Thyroid gland (tissue), 4 donors: ENCODE results near the gene EID2. TPM values are rescaled to one million over a fixed set of nuclear protein-coding genes. Genes with fewer than 3 reads are reported as not detected.

Experiments used
- DNase-seq, 2 donors: peaks; one replicate each; pipeline ENCODE4 v3.0.0-alpha.2; 2019
- H3K27ac ChIP-seq, 3 donors: fragments of 200-600 bp; sonication (generic); 1 replicate in 2 of 3; 2 replicates in 1 of 3; pipeline ENCODE4 v1.5.1; 2016 to 2019; ENCODE audit warnings: mild to moderate bottlenecking in 1 of 3, moderate library complexity in 1 of 3
- H3K27me3 ChIP-seq: fragments of 200-600 bp; sonication (generic); one replicate; pipeline ENCODE4 v1.5.1; 2019
- H3K36me3 ChIP-seq, 2 donors: fragments of 200-600 bp; sonication (generic); one replicate each; pipeline ENCODE4 v1.5.1; 2016 to 2019
- H3K4me1 ChIP-seq, 2 donors: fragments of 200-600 bp; sonication (generic); one replicate each; pipeline ENCODE4 v1.5.1; 2017 to 2019
- H3K4me3 ChIP-seq, 3 donors: fragments of 200-600 bp; sonication (generic); replicated peaks in 1 of 3; 1 replicate in 2 of 3; 2 replicates in 1 of 3; pipeline ENCODE4 v1.5.1; 2016; ENCODE audit warnings: mild to moderate bottlenecking in 1 of 3
- H3K9me3 ChIP-seq: fragments of 200-600 bp; sonication (generic); one replicate; pipeline ENCODE4 v1.5.1; 2017
- POLR2A ChIP-seq, 2 donors: fragments of 450-650 bp; IDR thresholded peaks; one replicate each; pipeline ENCODE4 v1.6.1; 2017; ENCODE audit warnings: antibody characterized with exemption in 2 of 2, mild to moderate bottlenecking in 2 of 2, moderate library complexity in 1 of 2
- WGBS, 2 donors: methylation state at CpG; one replicate each; pipeline ENCODE4 v1.1.5; 2017; 5-methylcytosine and 5-hydroxymethylcytosine counted together
- intact Hi-C: fragments of 100-400 bp; cut with DNase I; formaldehyde crosslinking; loops from one replicate; pipeline ENCODE4 v1.15.1; 2023
- total RNA-seq, 4 donors: library from RNA; depleted of rRNA; stranded (reverse); fragments of >200 nt; gene quantifications; one replicate each; pipeline ENCODE4 v1.2.3, GENCODE V29; 2016
- TF ChIP-seq, protein P1 (sequence below), 6 experiments: fragments of 200-600 bp in 3 of 6; fragments of 450-650 bp in 3 of 6; sonication (generic) in 3 of 6; IDR thresholded peaks; one replicate each; pipeline ENCODE4 v1.5.1; 2016 to 2019; ENCODE audit warnings: antibody characterized with exemption in 6 of 6, mild to moderate bottlenecking in 2 of 6, inconsistent platforms in 1 of 6, moderate library complexity in 1 of 6

EID2 gene
- total RNA-seq, 4 donors from 2014 or later, result 15.3 to 24.4 (median 19.8) TPM

DNA sequence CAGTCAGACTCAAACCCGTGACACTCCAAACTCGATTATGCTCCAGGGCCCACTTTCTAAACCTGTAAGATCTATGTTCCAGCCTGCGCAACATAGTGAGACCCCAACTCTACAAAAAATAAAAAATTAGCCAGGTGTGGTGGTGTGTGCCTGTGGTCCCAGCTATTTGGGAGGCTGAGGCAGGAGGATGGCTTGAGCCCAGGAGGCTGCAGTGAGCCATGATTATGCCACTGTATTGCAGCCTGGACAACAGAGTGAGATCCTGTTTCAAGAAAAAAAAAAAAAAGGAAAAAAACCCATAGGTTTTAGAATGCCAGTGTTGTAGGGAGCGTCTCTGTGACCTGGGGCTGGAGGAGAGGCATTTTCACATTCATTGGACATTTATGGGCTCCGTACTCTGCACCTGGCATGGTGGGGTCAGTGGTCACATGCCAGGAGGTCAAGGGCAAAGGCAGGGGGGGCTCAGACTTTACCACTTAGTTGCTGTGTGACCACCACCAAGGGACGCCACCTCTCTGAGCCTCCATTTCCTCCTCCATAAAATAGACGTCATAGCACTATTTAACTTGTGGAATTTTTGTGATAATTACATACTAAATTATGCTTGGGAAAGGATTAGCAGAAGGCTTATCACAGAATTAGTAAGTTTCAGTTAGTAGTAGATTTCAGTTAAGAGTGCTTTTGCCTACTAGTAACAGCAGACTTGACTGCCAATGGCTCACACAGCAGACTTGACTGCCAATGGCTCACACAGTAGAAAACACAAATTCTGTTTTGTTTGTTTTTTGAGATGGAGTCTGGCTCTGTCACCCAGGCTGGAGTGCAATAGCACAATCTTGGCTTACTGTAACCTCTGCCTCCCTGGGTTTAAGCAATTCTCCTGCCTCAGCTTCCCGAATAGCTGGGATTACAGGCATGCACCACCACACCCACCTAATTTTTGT lies 19.1 kb downstream of the EID2 start:
- Histone ChIP-seq H3K4me1 (peaks cover 12 to 38% of the 10 kb centered on the region in 2 donors), H3K9me3 (no peaks in the 10 kb centered on the region), H3K4me3 (no peak overlapping the region), H3K27me3 (no peaks in the 10 kb centered on the region), H3K36me3 (no peaks in the 10 kb centered on the region), H3K27ac (peak overlapping the region; percentile 87 to 90 (median 89))
- WGBS, 2 donors, result 79 to 82% methylated on average over 8 of the region's 8 CpGs
- intact Hi-C loops, result no loop called here
- TF ChIP-seq POLR2A (IDR thresholded peaks at IDR 0.05), result no peak
- TF ChIP-seq, protein P1, sequence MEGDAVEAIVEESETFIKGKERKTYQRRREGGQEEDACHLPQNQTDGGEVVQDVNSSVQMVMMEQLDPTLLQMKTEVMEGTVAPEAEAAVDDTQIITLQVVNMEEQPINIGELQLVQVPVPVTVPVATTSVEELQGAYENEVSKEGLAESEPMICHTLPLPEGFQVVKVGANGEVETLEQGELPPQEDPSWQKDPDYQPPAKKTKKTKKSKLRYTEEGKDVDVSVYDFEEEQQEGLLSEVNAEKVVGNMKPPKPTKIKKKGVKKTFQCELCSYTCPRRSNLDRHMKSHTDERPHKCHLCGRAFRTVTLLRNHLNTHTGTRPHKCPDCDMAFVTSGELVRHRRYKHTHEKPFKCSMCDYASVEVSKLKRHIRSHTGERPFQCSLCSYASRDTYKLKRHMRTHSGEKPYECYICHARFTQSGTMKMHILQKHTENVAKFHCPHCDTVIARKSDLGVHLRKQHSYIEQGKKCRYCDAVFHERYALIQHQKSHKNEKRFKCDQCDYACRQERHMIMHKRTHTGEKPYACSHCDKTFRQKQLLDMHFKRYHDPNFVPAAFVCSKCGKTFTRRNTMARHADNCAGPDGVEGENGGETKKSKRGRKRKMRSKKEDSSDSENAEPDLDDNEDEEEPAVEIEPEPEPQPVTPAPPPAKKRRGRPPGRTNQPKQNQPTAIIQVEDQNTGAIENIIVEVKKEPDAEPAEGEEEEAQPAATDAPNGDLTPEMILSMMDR (IDR thresholded peaks at IDR 0.05), result no peak
- DNase-seq, result peak in 1 of 2 donors; percentile 11

DNA sequence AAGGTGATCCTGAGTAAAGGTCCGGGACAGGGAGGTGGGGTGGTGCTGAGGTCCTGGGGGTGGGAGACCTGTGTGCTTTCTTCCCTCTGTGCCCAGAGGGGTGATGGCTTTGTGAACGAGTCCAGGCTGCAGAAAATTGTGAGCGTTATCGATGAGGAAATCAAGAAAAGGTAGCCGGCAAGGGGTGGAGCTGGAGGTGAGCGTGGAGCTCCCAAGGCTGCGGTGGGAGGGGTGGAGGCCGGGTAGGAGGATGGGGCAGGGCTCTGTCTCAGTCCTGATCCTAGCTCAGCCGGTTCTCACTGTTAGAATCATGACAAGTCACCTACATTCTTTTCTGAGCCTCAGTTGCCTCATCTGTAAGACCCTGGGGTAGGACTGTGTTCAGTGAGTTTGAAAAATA lies 21.0 kb downstream of the EID2 start:
- Histone ChIP-seq H3K9me3 (no peaks in the 10 kb centered on the region), H3K4me1 (peaks cover 21 to 50% of the 10 kb centered on the region in 2 donors), H3K27me3 (no peaks in the 10 kb centered on the region), H3K27ac (peak overlapping the region; percentile 87 to 90 (median 89)), H3K4me3 (no peak overlapping the region), H3K36me3 (no peaks in the 10 kb centered on the region)
- TF ChIP-seq POLR2A (IDR thresholded peaks at IDR 0.05), result no peak
- TF ChIP-seq, protein P1 (IDR thresholded peaks at IDR 0.05), result no peak
- no peak for DNase-seq
- intact Hi-C loops, result no loop called here
- 68 to 70% methylated on average over 9 of the region's 9 CpGs for WGBS, 2 donors

DNA sequence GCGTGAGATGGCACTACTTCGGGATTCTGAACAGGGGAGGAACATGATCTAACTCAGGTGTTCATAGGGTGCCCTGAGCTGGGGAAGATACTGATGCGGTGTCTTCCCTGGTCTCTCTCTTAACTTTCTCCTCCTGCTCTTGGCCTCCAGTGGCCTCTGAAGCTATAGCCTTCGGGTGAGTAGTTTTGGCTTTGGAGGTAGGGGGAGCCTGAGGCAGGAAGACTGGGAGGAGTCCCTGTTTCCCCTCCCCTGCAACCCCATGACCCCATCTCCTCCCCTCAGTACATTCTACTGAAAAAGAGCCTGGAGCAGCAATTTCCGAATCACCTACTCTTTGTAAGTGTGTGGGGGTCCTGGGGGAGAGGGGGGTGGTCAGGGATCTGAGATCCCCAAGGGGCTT lies 21.5 kb downstream of the EID2 start:
- Histone ChIP-seq H3K27me3 (no peaks in the 10 kb centered on the region), H3K9me3 (no peaks in the 10 kb centered on the region), H3K27ac (peak overlapping the region in 2 of 3 donors; percentile 87 to 89), H3K36me3 (no peaks in the 10 kb centered on the region), H3K4me3 (no peak overlapping the region), H3K4me1 (peaks cover 21 to 50% of the 10 kb centered on the region in 2 donors)
- TF ChIP-seq POLR2A (IDR thresholded peaks at IDR 0.05), result no peak
- TF ChIP-seq, protein P1 (IDR thresholded peaks at IDR 0.05), result no peak
- DNase-seq, result no peak
- WGBS, 2 donors, result 74 to 78% methylated on average over 5 of the region's 5 CpGs
- intact Hi-C loops, result no loop called here

DNA sequence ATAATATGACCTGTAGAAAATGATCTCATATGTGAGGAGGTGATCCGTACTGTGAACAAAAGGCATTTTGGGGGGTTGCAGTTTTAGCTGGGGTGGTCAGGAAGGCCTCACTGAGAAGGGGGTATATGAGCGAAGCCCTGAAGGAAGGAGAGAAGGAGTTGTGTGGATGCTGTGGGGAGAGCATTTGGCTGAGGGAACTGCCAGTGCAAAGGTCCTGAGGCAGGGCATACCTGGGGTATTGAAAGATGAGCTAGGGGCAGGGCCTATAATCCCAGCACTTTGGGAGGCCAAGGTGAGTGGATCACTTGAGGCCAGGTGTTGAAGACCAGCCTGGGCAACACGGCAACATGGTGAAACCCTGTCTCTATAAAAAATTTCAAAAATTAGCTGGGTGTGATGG lies 22.5 kb downstream of the EID2 start:
- Histone ChIP-seq H3K4me1 (peaks cover 21 to 50% of the 10 kb centered on the region in 2 donors), H3K27me3 (no peaks in the 10 kb centered on the region), H3K4me3 (no peak overlapping the region), H3K27ac (no peak overlapping the region), H3K9me3 (no peaks in the 10 kb centered on the region), H3K36me3 (no peaks in the 10 kb centered on the region)
- WGBS, 2 donors, result 80 to 81% methylated on average over 3 of the region's 3 CpGs
- no peak for DNase-seq
- intact Hi-C loops, result no loop called here
- TF ChIP-seq POLR2A (IDR thresholded peaks at IDR 0.05), result no peak
- TF ChIP-seq, protein P1 (IDR thresholded peaks at IDR 0.05), result no peak

- Histone ChIP-seq H3K27me3 (no peaks in the 10 kb centered on the region), H3K27ac (no peak overlapping the region), H3K4me1 (peaks cover 21 to 48% of the 10 kb centered on the region in 2 donors), H3K4me3 (peak overlapping the region in 1 of 3 donors; percentile 58), H3K36me3 (no peaks in the 10 kb centered on the region), H3K9me3 (no peaks in the 10 kb centered on the region)
- 29 to 31% methylated on average over 6 of the region's 6 CpGs for WGBS, 2 donors
- peak in 1 of 2 donors; percentile 10 for DNase-seq
- TF ChIP-seq, protein P1 (IDR thresholded peaks at IDR 0.05), result no peak
- no peak for TF ChIP-seq POLR2A (IDR thresholded peaks at IDR 0.05)
- intact Hi-C loops, result no loop called here
Observed at GRCh38 chr19:39516270-39516669, 23.7 kb downstream of the EID2 start.
